DOHH2 (cell line): Measurements from ENCODE around the gene CBFA2T3.

Source experiments
- H3F3A ChIP-seq: fragments of 200-600 bp; sonication (generic), shearing (Covaris generic); 2 replicates; pipeline ENCODE4 v1.6.0; 2016; ENCODE audit warnings: antibody characterized with exemption, mild to moderate bottlenecking; ENCODE audit not compliant: control insufficient read depth, insufficient read depth
- H3K27ac ChIP-seq: fragments of 200-600 bp; sonication (generic); 2 replicates; pipeline ENCODE4 v1.5.1; 2014; ENCODE audit warnings: low read depth, mild to moderate bottlenecking, low read length, moderate library complexity
- H3K27me3 ChIP-seq: fragments of 200-600 bp; sonication (generic); 2 replicates; pipeline ENCODE4 v1.6.1; 2014; ENCODE audit warnings: mild to moderate bottlenecking, low read length, mixed read lengths; ENCODE audit not compliant: control insufficient read depth
- H3K36me3 ChIP-seq: fragments of 200-600 bp; sonication (generic); 2 replicates; pipeline ENCODE4 v1.6.1; 2014; ENCODE audit warnings: mild to moderate bottlenecking, low read length, moderate library complexity, mixed read lengths; ENCODE audit not compliant: control insufficient read depth
- H3K4me1 ChIP-seq: fragments of 200-600 bp; sonication (generic); 2 replicates; pipeline ENCODE4 v1.6.1; 2014; ENCODE audit warnings: mild to moderate bottlenecking, low read length, mixed read lengths; ENCODE audit not compliant: control insufficient read depth
- H3K4me2 ChIP-seq: fragments of 200-600 bp; sonication (generic); 2 replicates; pipeline ENCODE4 v1.6.0; 2014; ENCODE audit warnings: mild to moderate bottlenecking, low read length, moderate library complexity
- H3K4me3 ChIP-seq: fragments of 200-600 bp; sonication (generic); 2 replicates; pipeline ENCODE4 v1.5.1; 2014; ENCODE audit warnings: mild to moderate bottlenecking, low read length, mixed read lengths
- H3K79me2 ChIP-seq: fragments of 200-600 bp; sonication (generic); 2 replicates; pipeline ENCODE4 v1.6.1; 2014; ENCODE audit warnings: mild to moderate bottlenecking, low read length, mixed read lengths; ENCODE audit not compliant: control insufficient read depth
- H3K9me2 ChIP-seq: fragments of 200-600 bp; sonication (generic); replicated peaks from 2 replicates; pipeline ENCODE4 v1.6.1; 2014; ENCODE audit warnings: mild to moderate bottlenecking, low read length, mixed read lengths; ENCODE audit not compliant: control insufficient read depth
- H3K9me3 ChIP-seq: fragments of 200-600 bp; sonication (generic); 2 replicates; pipeline ENCODE4 v1.6.1; 2014; ENCODE audit warnings: antibody characterized with exemption, low read length, mixed read lengths; ENCODE audit not compliant: control insufficient read depth, insufficient read depth
- H4K20me1 ChIP-seq: fragments of 200-600 bp; sonication (generic); 2 replicates; pipeline ENCODE4 v1.6.0; 2014; ENCODE audit warnings: low read depth, mild to moderate bottlenecking, antibody characterized with exemption, low read length, moderate library complexity; ENCODE audit not compliant: control insufficient read depth, insufficient read depth
- EZH2phosphoT487 ChIP-seq: fragments of 200-600 bp; sonication (generic); IDR thresholded peaks from 2 replicates; pipeline ENCODE4 v1.6.1; 2017; ENCODE audit warnings: borderline replicate concordance, mild to moderate bottlenecking, antibody characterized with exemption, low read length, moderate library complexity, mixed read lengths
- TF ChIP-seq, protein P1 (sequence below): fragments of 200-600 bp; sonication (generic); IDR thresholded peaks from one replicate; pipeline ENCODE4 v1.5.1; 2014; ENCODE audit warnings: antibody characterized with exemption, mild to moderate bottlenecking, low read depth, low read length; ENCODE audit not compliant: poor library complexity, severe bottlenecking

CBFA2T3 gene

DNA sequence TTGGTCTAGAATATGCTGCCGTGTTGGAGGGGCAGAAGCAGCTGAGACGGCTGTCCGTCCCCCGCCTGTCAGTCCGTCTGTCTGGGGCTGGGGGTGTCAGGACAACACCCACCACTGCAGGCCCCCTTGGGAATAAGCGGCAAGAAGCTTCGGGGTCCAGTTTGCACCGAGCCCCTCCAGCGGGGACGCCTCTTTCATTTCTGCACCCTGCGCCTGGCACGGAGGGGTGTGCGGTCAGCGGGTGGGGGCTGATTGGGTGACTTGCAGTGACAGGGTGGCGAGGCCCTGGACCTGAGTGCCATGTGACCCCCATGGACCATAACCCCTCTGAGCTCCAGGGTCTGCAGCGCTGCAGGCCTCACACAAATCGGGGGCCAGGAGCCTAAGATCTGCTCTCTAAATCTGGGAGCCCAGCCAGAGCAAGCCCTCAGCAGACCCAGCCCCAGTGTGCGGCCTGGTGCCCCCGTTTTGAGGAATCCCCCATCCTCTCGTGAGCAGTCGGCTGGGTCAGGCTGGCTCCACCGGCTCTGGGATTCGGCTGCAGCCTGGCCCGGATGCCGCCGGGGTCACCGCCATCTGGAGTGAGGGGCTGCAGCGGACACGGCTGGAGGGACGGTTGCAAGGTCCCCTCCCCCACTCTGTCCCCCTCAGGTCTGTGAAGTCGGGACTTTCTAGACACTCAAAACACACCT is 8.3 kb downstream of the CBFA2T3 start:
- no peaks in the 10 kb centered on the region for H3K9me2 ChIP-seq
- H3K9me3 ChIP-seq, result no peaks in the 10 kb centered on the region
- no peak for TF ChIP-seq EZH2phosphoT487
- TF ChIP-seq, protein P1, sequence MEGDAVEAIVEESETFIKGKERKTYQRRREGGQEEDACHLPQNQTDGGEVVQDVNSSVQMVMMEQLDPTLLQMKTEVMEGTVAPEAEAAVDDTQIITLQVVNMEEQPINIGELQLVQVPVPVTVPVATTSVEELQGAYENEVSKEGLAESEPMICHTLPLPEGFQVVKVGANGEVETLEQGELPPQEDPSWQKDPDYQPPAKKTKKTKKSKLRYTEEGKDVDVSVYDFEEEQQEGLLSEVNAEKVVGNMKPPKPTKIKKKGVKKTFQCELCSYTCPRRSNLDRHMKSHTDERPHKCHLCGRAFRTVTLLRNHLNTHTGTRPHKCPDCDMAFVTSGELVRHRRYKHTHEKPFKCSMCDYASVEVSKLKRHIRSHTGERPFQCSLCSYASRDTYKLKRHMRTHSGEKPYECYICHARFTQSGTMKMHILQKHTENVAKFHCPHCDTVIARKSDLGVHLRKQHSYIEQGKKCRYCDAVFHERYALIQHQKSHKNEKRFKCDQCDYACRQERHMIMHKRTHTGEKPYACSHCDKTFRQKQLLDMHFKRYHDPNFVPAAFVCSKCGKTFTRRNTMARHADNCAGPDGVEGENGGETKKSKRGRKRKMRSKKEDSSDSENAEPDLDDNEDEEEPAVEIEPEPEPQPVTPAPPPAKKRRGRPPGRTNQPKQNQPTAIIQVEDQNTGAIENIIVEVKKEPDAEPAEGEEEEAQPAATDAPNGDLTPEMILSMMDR, result peak; percentile 7
- H3K4me1 ChIP-seq, result peaks cover 87% of the 10 kb centered on the region
- H3K27me3 ChIP-seq, result no peaks in the 10 kb centered on the region
- H4K20me1 ChIP-seq, result no peaks in the 10 kb centered on the region
- H3K27ac ChIP-seq, result peak overlapping the region; percentile 72
- peaks cover 2% of the 10 kb centered on the region for H3K79me2 ChIP-seq
- H3F3A ChIP-seq, result peaks cover 16% of the 10 kb centered on the region
- H3K4me3 ChIP-seq, result peak overlapping the region; percentile 45
- no peaks in the 10 kb centered on the region for H3K36me3 ChIP-seq
- H3K4me2 ChIP-seq, result peak overlapping the region; percentile 88

DNA sequence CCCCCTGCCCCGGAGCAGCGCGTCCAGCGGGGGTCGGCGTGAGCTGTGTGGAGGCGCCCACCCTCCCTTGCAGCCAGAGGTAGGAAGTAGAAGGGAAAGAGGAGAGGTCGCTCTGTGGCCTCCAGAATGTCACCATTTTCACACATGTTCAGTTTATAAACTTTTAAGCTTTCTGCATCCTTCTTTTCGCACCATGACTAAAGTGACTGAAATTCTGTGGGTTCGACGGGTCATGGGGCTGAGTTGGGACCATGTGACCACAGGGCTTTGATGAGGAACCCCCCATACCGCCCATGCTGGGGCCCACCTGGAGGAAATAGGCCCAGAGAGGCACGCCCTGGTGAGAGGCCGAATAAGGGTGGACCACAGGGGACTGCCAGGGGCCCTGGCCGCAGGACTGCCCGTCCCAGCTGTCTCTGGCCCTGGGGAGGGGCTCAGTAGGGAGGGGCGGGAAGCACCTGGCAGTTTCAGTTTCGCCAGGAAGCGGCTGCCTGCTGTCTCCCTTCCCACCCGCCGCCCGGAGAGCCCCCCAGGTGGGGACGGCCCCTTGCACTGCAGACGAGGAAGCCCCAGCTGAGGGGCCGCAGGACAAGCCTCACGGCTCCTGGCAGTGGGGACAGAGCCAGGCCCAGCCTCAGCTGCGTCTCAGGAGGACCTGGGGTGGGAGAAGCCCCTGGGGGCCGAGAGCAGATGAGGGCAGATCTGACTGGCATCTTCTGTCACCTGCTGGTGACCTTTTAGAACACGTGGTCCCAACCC is 9.0 kb downstream of the CBFA2T3 start:
- no peaks in the 10 kb centered on the region for H3K79me2 ChIP-seq
- no peaks in the 10 kb centered on the region for H3K9me3 ChIP-seq
- peak overlapping the region; percentile 72 for H3K27ac ChIP-seq
- peak overlapping the region; percentile 88 for H3K4me2 ChIP-seq
- peaks cover 80% of the 10 kb centered on the region for H3K4me1 ChIP-seq
- no peaks in the 10 kb centered on the region for H3K9me2 ChIP-seq
- peaks cover 16% of the 10 kb centered on the region for H3F3A ChIP-seq
- TF ChIP-seq, protein P1, result peak; percentile 15
- TF ChIP-seq EZH2phosphoT487, result no peak
- H4K20me1 ChIP-seq, result no peaks in the 10 kb centered on the region
- no peaks in the 10 kb centered on the region for H3K36me3 ChIP-seq
- peak overlapping the region; percentile 45 for H3K4me3 ChIP-seq
- H3K27me3 ChIP-seq, result no peaks in the 10 kb centered on the region

DNA sequence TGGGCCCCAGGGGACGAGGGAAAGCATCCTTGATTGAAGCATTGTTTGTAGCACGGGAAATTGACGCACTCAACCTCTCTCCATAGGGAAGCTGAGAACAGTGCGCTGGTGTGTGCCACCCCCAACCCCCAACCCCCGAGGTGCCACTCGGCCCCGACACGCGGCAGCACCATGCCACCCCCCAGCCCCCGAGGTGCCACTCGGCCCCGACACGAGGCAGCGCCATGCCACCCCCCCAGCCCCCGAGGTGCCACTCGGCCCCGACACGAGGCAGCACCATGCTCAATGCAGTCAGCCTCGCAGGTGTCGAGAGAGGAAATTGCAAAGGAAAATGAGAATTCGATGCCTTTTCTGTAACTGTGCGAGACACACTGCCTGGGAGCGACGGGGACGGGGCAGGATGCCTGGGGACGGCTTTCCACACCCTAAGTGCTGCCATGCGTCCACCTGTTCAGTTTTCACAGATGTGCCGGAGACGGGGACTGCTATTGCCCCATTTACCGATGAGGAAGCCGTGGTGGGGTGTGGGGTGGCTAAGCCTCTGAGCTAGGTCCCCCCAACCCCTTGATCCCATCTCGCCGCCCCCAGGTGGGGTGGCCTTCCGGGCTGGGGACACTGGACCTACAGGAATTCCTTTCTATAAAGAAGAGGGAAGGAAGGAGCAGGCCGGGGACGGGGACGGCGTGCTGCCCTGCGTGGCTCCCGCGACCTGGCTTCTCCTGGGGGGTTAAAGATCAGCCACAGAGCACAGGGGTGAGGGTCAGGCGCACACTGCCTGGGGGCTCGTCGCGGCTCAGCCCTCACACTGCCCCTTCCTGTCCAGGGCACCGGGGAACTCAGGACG is 9.8 kb downstream of the CBFA2T3 start:
- Histone ChIP-seq H3K27ac (peak overlapping the region; percentile 72), H3K27me3 (no peaks in the 10 kb centered on the region), H3K9me2 (no peaks in the 10 kb centered on the region), H3K4me1 (peaks cover 75% of the 10 kb centered on the region), H4K20me1 (no peaks in the 10 kb centered on the region), H3F3A (peaks cover 16% of the 10 kb centered on the region), H3K9me3 (no peaks in the 10 kb centered on the region), H3K79me2 (no peaks in the 10 kb centered on the region), H3K36me3 (no peaks in the 10 kb centered on the region), H3K4me3 (peak overlapping the region; percentile 4), H3K4me2 (peak overlapping the region; percentile 88)
- TF ChIP-seq, protein P1, result no peak
- no peak for TF ChIP-seq EZH2phosphoT487
